ENCODE results near the gene DCP1A.
"Not testable (repeated sequence)": the region's sequence is repeated elsewhere in the genome, so short reads cannot be mapped to it uniquely, and the experiment has no call there.

The DCP1A gene

GRCh38 chr3:53255775-53256703, 91.3 kb downstream of the DCP1A start, which contains the start of gene TKT:
TSS of gene TKT (minus strand) at chr3:53256022. CDS start at chr3:53255942, 80 bp downstream.
- no peak for TF ChIP-seq CTCF (IDR thresholded peaks at IDR 0.05; ENCODE audit: low read depth, low read length)
- H3K4me3 ChIP-seq (ENCODE audit: low read depth, low read length) = peak within 1 kb of the TSS; percentile 94
- in situ Hi-C loops (cut with HindIII; ENCODE audit: low sequenced_read_pairs) = no loop called here
- DNase-seq (ENCODE audit: low read depth, low spot score) = peak; percentile 88

DNA sequence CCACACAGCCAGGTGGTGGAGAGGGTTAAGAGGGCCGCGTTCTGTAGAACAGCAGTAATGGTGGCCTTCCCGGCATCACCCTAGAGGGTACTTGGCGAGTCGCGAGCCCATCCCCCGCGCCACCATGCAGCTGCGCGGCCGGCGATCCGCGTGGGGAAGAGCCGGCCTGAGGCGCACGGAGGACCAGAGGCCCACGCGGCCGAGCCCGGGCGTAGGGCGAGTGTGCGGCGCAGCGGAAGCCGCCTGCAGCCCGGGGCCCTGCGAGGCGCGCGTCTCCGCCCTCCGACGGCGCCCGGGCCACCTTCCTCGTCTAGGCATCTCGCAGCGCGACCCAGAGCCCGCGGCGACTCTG, 91.9 kb downstream of the DCP1A start:
- in situ Hi-C loops (cut with HindIII; ENCODE audit: low sequenced_read_pairs) = no loop called here
- no peak for TF ChIP-seq CTCF (IDR thresholded peaks at IDR 0.05; ENCODE audit: low read depth, low read length)
- H3K4me3 ChIP-seq (ENCODE audit: low read depth, low read length) = peak overlapping the region; percentile 94
- DNase-seq (ENCODE audit: low read depth, low spot score) = no peak

- DNase-seq (ENCODE audit: low read depth, low spot score) = peak; percentile 44
- in situ Hi-C loops (cut with HindIII; ENCODE audit: low sequenced_read_pairs) = no loop called here
- H3K4me3 ChIP-seq (ENCODE audit: low read depth, low read length) = peak overlapping the region; percentile 94
- TF ChIP-seq CTCF (IDR thresholded peaks at IDR 0.05; ENCODE audit: low read depth, low read length) = no peak
Observed at GRCh38 chr3:53254509-53255422, 92.6 kb downstream of the DCP1A start.

- no peak for TF ChIP-seq CTCF (IDR thresholded peaks at IDR 0.05; ENCODE audit: low read depth, low read length)
- DNase-seq (ENCODE audit: low read depth, low spot score) = no peak
- in situ Hi-C loops (cut with HindIII; ENCODE audit: low sequenced_read_pairs) = no loop called here
- peak overlapping the region; percentile 94 for H3K4me3 ChIP-seq (ENCODE audit: low read depth, low read length)
Observed at GRCh38 chr3:53253707-53254508, 93.4 kb downstream of the DCP1A start.

DNA sequence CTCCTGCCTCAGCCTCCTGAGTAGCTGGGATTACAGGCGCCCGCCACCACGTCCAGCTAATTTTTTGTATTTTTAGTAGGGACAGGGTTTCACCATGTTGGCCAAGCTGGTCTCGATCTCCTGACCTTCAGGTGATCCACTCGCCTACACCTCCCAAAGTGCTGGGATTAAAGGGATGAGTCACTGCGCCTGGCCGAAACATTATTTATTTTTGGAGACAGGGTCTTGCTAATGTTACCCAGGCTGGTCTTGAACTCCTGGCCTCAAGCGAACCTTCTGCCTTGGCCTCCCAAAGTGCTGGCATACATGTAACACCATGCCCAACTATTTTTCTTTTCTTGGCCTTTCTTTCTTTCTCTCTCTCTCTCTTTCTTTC, 94.4 kb downstream of the DCP1A start:
- DNase-seq (ENCODE audit: low read depth, low spot score); in situ Hi-C loops (cut with HindIII; ENCODE audit: low sequenced_read_pairs): not testable (repeated sequence)
- peak overlapping the region; percentile 15 for H3K4me3 ChIP-seq (ENCODE audit: low read depth, low read length)

- peak overlapping the region; percentile 7 for H3K4me3 ChIP-seq (ENCODE audit: low read depth, low read length)
- no peak for TF ChIP-seq CTCF (IDR thresholded peaks at IDR 0.05; ENCODE audit: low read depth, low read length)
- no peak for DNase-seq (ENCODE audit: low read depth, low spot score)
- in situ Hi-C loops (cut with HindIII; ENCODE audit: low sequenced_read_pairs) = no loop called here
Observed at GRCh38 chr3:53252096-53252946, 95.0 kb downstream of the DCP1A start.

Data from astrocyte of the spinal cord (primary cell).